CD4-positive, alpha-beta T cell (primary cell): ENCODE results near the gene PITRM1. TPM values are rescaled to one million over a fixed set of nuclear protein-coding genes. Genes with fewer than 3 reads are reported as not detected.

Source experiments
- ATAC-seq: fragments of 200-7000 bp; cut with Tn5 transposase; one replicate; pipeline ENCODE4 v1.10.0; 2022; ENCODE audit warnings: mild to moderate bottlenecking; ENCODE audit not compliant: poor library complexity
- CTCF ChIA-PET: fragments of 350-600 bp; sonication (Branson Sonifier 250); formaldehyde crosslinking; loops from one replicate; lab custom pipeline; 2021; ENCODE audit warnings: antibody characterized with exemption, inconsistent platforms; lab: Charles Lee
- POLR2A ChIA-PET: fragments of 350-600 bp; sonication (Branson Sonifier 250); formaldehyde crosslinking; loops from one replicate; lab custom pipeline; 2021; ENCODE audit warnings: antibody characterized with exemption, inconsistent platforms; lab: Charles Lee
- DNase-seq, 14 experiments: peaks; one replicate each; pipeline ENCODE4 v3.0.0-alpha.2; 2013 to 2020; ENCODE audit warnings: mixed read lengths in 2 of 14
- H3K27ac ChIP-seq, 2 donors: one replicate each; pipeline versions ENCODE4 v1.5.1 to v1.7.0; 2013; ENCODE audit warnings: low read length in 2 of 2, low read depth in 1 of 2, mild to moderate bottlenecking in 1 of 2
- H3K27me3 ChIP-seq, 2 experiments: 1 replicate in 1 of 2; 2 replicates in 1 of 2; pipeline versions ENCODE4 v1.6.1 to v1.7.0; 2013; ENCODE audit warnings: low read length in 2 of 2, control low read depth in 1 of 2, mild to moderate bottlenecking in 1 of 2, moderate library complexity in 1 of 2; ENCODE audit not compliant: insufficient read depth in 2 of 2, control insufficient read depth in 1 of 2
- H3K36me3 ChIP-seq: one replicate; pipeline ENCODE4 v1.6.1; 2013; ENCODE audit warnings: low read length, control low read depth; ENCODE audit not compliant: insufficient read depth
- H3K4me1 ChIP-seq: one replicate; pipeline ENCODE4 v1.6.1; 2013; ENCODE audit warnings: low read length, control low read depth; ENCODE audit not compliant: insufficient read depth
- H3K4me3 ChIP-seq: one replicate; pipeline ENCODE4 v1.5.1; 2013; ENCODE audit warnings: mild to moderate bottlenecking, low read length, moderate library complexity
- H3K9me3 ChIP-seq, 2 experiments: 1 replicate in 1 of 2; 2 replicates in 1 of 2; pipeline versions ENCODE4 v1.6.1 to v1.7.0; 2013; ENCODE audit warnings: low read length in 2 of 2, mild to moderate bottlenecking in 2 of 2, control low read depth in 1 of 2, moderate library complexity in 1 of 2; ENCODE audit not compliant: control insufficient read depth in 1 of 2, insufficient read depth in 1 of 2
- H3K27ac Mint-ChIP-seq: one replicate; pipeline ENCODE4 v1.8.0; 2020; ENCODE audit warnings: mixed read lengths
- H3K27me3 Mint-ChIP-seq: one replicate; pipeline ENCODE4 v1.8.0; 2021; ENCODE audit warnings: mixed read lengths
- H3K36me3 Mint-ChIP-seq: one replicate; pipeline ENCODE4 v1.8.0; 2021; ENCODE audit warnings: low read depth, mixed read lengths
- H3K4me1 Mint-ChIP-seq: one replicate; pipeline ENCODE4 v1.8.0; 2021; ENCODE audit warnings: low read depth, mixed read lengths
- H3K4me3 Mint-ChIP-seq: one replicate; pipeline ENCODE4 v1.8.0; 2020; ENCODE audit warnings: mild to moderate bottlenecking, mixed read lengths
- H3K9me3 Mint-ChIP-seq: one replicate; pipeline ENCODE4 v1.8.0; 2020; ENCODE audit warnings: mixed read lengths
- CTCF ChIP-seq: fragments of 200-600 bp; IDR thresholded peaks from one replicate; pipeline ENCODE4 v1.8.0; 2022; ENCODE audit warnings: antibody characterized with exemption, mild to moderate bottlenecking
- intact Hi-C, 2 experiments: fragments of 100-400 bp; cut with DNase I in 1 of 2; cut with micrococcal nuclease in 1 of 2; formaldehyde crosslinking; loops; one replicate each; pipeline versions ENCODE4 v1.15.1 to v1.9.0; 2023 to 2025; cut with DNase I, micrococcal nuclease
- total RNA-seq, 174 experiments: library from RNA in 2 of 174; stranded (reverse) in 2 of 174; gene quantifications; one replicate each; pipeline ENCODE4 v1.2.3 and lab custom pipeline; 2021 to 2026

Gene PITRM1
- total RNA-seq, 2 experiments from 2014 or later, result 76.7 to 77.8 TPM

- no peaks in the 10 kb centered on the region for H3K4me1 ChIP-seq
- intact Hi-C loops, result no loop called here
- no peak for DNase-seq
- no peak for ATAC-seq
- H3K36me3 ChIP-seq, result peaks cover 84% of the 10 kb centered on the region
- Mint-ChIP-seq H3K27me3 (no peaks in the 10 kb centered on the region), H3K4me3 (no peak overlapping the region), H3K27ac (no peak overlapping the region), H3K9me3 (no peaks in the 10 kb centered on the region), H3K36me3 (peaks cover 81% of the 10 kb centered on the region), H3K4me1 (no peaks in the 10 kb centered on the region)
- H3K27me3 ChIP-seq, result no peaks in the 10 kb centered on the region
- H3K9me3 ChIP-seq, result no peaks in the 10 kb centered on the region
- no peak overlapping the region for H3K4me3 ChIP-seq
- ChIA-PET POLR2A (no interaction called here), CTCF (no interaction called here)
- TF ChIP-seq CTCF, result no peak
- no peak overlapping the region for H3K27ac ChIP-seq
Measured at GRCh38 chr10:3109633-3110032, 62.9 kb downstream of the PITRM1 start.

GRCh38 chr10:3109196-3109595, 63.4 kb downstream of the PITRM1 start:
- intact Hi-C loops, result no loop called here
- no peaks in the 10 kb centered on the region for H3K4me1 Mint-ChIP-seq
- H3K27me3 ChIP-seq, result no peaks in the 10 kb centered on the region
- H3K27ac ChIP-seq, result no peak overlapping the region
- H3K9me3 ChIP-seq, result no peaks in the 10 kb centered on the region
- H3K27ac Mint-ChIP-seq, result no peak overlapping the region
- H3K4me3 Mint-ChIP-seq, result no peak overlapping the region
- no peaks in the 10 kb centered on the region for H3K4me1 ChIP-seq
- ATAC-seq, result no peak
- peaks cover 81% of the 10 kb centered on the region for H3K36me3 Mint-ChIP-seq
- no peaks in the 10 kb centered on the region for H3K9me3 Mint-ChIP-seq
- H3K36me3 ChIP-seq, result peaks cover 84% of the 10 kb centered on the region
- H3K4me3 ChIP-seq, result no peak overlapping the region
- TF ChIP-seq CTCF, result no peak
- no peak for DNase-seq
- ChIA-PET POLR2A (no interaction called here), CTCF (no interaction called here)
- no peaks in the 10 kb centered on the region for H3K27me3 Mint-ChIP-seq

GRCh38 chr10:3108575-3109105, 63.9 kb downstream of the PITRM1 start:
- TF ChIP-seq CTCF, result no peak
- ChIA-PET CTCF (no interaction called here), POLR2A (no interaction called here)
- no peaks in the 10 kb centered on the region for H3K4me1 ChIP-seq
- no peaks in the 10 kb centered on the region for H3K9me3 ChIP-seq
- H3K36me3 Mint-ChIP-seq, result peaks cover 82% of the 10 kb centered on the region
- H3K4me1 Mint-ChIP-seq, result no peaks in the 10 kb centered on the region
- no peaks in the 10 kb centered on the region for H3K27me3 Mint-ChIP-seq
- H3K27ac Mint-ChIP-seq, result no peak overlapping the region
- ATAC-seq (no peak), DNase-seq (no peak)
- H3K4me3 Mint-ChIP-seq, result no peak overlapping the region
- H3K4me3 ChIP-seq, result no peak overlapping the region
- H3K27ac ChIP-seq, result no peak overlapping the region
- H3K9me3 Mint-ChIP-seq, result no peaks in the 10 kb centered on the region
- intact Hi-C loops, result no loop called here
- H3K27me3 ChIP-seq, result no peaks in the 10 kb centered on the region
- peaks cover 86% of the 10 kb centered on the region for H3K36me3 ChIP-seq
